Vagina (tissue), 2 donors: ENCODE measurements around the gene RUSC1. TPM values are rescaled to one million over a fixed set of nuclear protein-coding genes. Genes with fewer than 3 reads are reported as not detected.
A peak's percentile ranks its signal among the peaks of the same experiment; 100 is the strongest.

Experiments used
- DNase-seq, 2 donors: peaks; one replicate each; pipeline ENCODE4 v3.0.0-alpha.2; 2017; ENCODE audit errors: extremely low spot score in 2 of 2
- H3K27ac ChIP-seq: fragments of 200-600 bp; sonication (generic); one replicate; pipeline ENCODE4 v1.5.1; 2019
- H3K27me3 ChIP-seq: fragments of 200-600 bp; sonication (generic); one replicate; pipeline ENCODE4 v1.5.1; 2019
- H3K36me3 ChIP-seq, 2 donors: fragments of 200-600 bp; sonication (generic); one replicate each; pipeline ENCODE4 v1.5.1; 2017 to 2019
- H3K4me1 ChIP-seq: fragments of 200-600 bp; sonication (generic); one replicate; pipeline ENCODE4 v1.5.1; 2019
- H3K4me3 ChIP-seq, 2 donors: fragments of 200-600 bp; sonication (generic); 1 replicate in 1 of 2; 2 replicates in 1 of 2; pipeline ENCODE4 v1.5.1; 2016 to 2019
- H3K9me3 ChIP-seq: fragments of 200-600 bp; sonication (generic); one replicate; pipeline ENCODE4 v1.5.1; 2019
- POLR2A ChIP-seq, 2 donors: fragments of 450-650 bp; IDR thresholded peaks; one replicate each; pipeline ENCODE4 v1.6.1; 2017; ENCODE audit warnings: antibody characterized with exemption in 2 of 2, mild to moderate bottlenecking in 2 of 2, moderate library complexity in 2 of 2
- POLR2AphosphoS5 ChIP-seq, 2 donors: sonication (generic); formaldehyde crosslinking; IDR thresholded peaks; one replicate each; pipeline ENCODE4 v1.9.0; 2017; ENCODE audit warnings: antibody characterized with exemption in 2 of 2, mild to moderate bottlenecking in 2 of 2, low read depth in 1 of 2; ENCODE audit not compliant: insufficient read depth in 1 of 2
- intact Hi-C: fragments of 100-400 bp; cut with DNase I; formaldehyde crosslinking; loops from one replicate; pipeline ENCODE4 v1.15.1; 2023
- total RNA-seq: library from RNA; depleted of rRNA; stranded (reverse); fragments of >200 nt; gene quantifications from one replicate; pipeline ENCODE4 v1.2.3, GENCODE V29; 2016
- TF ChIP-seq, protein P1 (sequence below), 3 experiments: fragments of 450-650 bp in 2 of 3; fragments of 200-600 bp in 1 of 3; sonication (generic) in 1 of 3; IDR thresholded peaks; one replicate each; pipeline ENCODE4 v1.5.1; 2017 to 2019; ENCODE audit warnings: antibody characterized with exemption in 3 of 3, mild to moderate bottlenecking in 2 of 3, moderate library complexity in 2 of 3

The RUSC1 gene
- total RNA-seq, 1 donor from 2014 or later, result 24.3 TPM

DNA sequence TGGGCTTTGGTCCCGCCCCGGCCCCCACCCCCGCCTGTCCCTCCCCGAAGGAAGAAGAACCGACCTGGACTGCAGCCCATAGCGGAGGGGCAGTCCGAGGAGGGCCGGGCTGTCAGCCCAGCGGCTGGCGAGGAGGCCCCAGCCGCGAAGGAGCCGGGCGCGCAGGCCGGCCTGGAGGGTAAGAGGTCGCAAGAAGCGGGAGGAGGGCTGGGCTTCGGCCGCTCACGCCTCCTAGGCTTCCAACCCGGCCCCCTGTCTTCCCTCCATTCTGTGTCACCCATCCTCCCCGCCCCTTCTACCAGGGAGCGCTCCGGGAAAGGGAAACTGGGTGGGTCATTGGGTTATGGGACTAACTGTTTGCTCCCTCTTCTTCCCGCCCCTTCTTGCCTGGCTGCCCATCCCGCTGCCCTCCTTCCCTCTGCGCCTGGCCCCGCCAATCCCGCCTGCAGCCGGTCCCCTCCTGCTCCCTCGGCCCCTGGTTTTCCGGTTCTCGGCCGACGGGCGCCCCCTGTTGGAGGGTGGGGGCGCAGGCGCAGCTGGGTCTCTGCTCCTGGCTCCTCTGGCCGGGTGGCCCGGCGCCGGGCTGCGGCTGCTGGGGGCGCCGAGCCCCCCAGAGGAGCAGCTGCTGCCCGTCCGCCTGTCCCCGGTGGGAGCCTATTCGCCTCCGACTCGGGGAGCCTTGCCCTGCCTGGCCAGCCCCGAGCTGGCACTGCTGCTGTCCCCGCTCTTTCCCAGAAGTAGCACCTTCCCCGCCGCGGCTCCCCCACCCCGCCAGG, 2.4 kb downstream of the RUSC1 start:
- H3K4me1 ChIP-seq, result peaks cover 56% of the 10 kb centered on the region
- H3K9me3 ChIP-seq, result no peaks in the 10 kb centered on the region
- TF ChIP-seq POLR2A (IDR thresholded peaks at IDR 0.05) (peak in 1 of 2 donors; percentile 11), POLR2AphosphoS5 (IDR thresholded peaks at IDR 0.05; ENCODE audit: insufficient read depth in 1 of 2, low read depth in 1 of 2) (peak; percentile 68 to 71)
- TF ChIP-seq, protein P1, sequence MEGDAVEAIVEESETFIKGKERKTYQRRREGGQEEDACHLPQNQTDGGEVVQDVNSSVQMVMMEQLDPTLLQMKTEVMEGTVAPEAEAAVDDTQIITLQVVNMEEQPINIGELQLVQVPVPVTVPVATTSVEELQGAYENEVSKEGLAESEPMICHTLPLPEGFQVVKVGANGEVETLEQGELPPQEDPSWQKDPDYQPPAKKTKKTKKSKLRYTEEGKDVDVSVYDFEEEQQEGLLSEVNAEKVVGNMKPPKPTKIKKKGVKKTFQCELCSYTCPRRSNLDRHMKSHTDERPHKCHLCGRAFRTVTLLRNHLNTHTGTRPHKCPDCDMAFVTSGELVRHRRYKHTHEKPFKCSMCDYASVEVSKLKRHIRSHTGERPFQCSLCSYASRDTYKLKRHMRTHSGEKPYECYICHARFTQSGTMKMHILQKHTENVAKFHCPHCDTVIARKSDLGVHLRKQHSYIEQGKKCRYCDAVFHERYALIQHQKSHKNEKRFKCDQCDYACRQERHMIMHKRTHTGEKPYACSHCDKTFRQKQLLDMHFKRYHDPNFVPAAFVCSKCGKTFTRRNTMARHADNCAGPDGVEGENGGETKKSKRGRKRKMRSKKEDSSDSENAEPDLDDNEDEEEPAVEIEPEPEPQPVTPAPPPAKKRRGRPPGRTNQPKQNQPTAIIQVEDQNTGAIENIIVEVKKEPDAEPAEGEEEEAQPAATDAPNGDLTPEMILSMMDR (IDR thresholded peaks at IDR 0.05), result peak; percentile 90 to 97 (median 91)
- H3K36me3 ChIP-seq, result peaks cover 0 to 12% of the 10 kb centered on the region in 2 donors
- no peaks in the 10 kb centered on the region for H3K27me3 ChIP-seq
- intact Hi-C loops, result loop anchor here (5.0 kb wide), 3 partner anchors 46 to 239 kb away; partner anchors contain the start of genes ASH1L and HCN3
- peak in 1 of 2 donors; percentile 94 for DNase-seq
- H3K4me3 ChIP-seq, result peak overlapping the region; percentile 71 to 94
- peak overlapping the region; percentile 99 for H3K27ac ChIP-seq

DNA sequence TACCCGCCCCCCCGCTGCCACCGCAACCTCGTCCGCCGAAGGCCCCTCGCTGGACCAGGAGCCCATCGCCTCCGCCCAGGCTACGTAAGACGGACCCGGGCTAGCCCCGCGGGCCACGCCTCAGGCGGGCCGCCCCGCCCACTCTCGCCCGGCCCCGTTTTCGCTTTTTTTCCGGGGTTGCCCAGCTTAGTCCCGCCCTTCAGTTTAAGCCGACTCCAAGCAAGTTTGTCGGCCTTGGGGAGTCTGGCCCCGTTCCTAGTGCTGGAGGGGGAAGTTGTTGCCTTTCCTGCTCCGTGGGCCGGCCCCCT, 3.0 kb downstream of the RUSC1 start:
- H3K27me3 ChIP-seq, result no peaks in the 10 kb centered on the region
- TF ChIP-seq, protein P1 (IDR thresholded peaks at IDR 0.05), result no peak
- no peak for TF ChIP-seq POLR2AphosphoS5 (IDR thresholded peaks at IDR 0.05; ENCODE audit: insufficient read depth in 1 of 2, low read depth in 1 of 2)
- peak in 1 of 2 donors; percentile 4 for TF ChIP-seq POLR2A (IDR thresholded peaks at IDR 0.05)
- H3K4me1 ChIP-seq, result peaks cover 56% of the 10 kb centered on the region
- H3K27ac ChIP-seq, result peak overlapping the region; percentile 99
- no peak for DNase-seq
- H3K9me3 ChIP-seq, result no peaks in the 10 kb centered on the region
- intact Hi-C loops, result loop anchor here (5.0 kb wide), 3 partner anchors 46 to 239 kb away; partner anchors contain the start of genes ASH1L and HCN3
- peak overlapping the region; percentile 71 to 94 for H3K4me3 ChIP-seq
- H3K36me3 ChIP-seq, result peaks cover 0 to 12% of the 10 kb centered on the region in 2 donors

DNA sequence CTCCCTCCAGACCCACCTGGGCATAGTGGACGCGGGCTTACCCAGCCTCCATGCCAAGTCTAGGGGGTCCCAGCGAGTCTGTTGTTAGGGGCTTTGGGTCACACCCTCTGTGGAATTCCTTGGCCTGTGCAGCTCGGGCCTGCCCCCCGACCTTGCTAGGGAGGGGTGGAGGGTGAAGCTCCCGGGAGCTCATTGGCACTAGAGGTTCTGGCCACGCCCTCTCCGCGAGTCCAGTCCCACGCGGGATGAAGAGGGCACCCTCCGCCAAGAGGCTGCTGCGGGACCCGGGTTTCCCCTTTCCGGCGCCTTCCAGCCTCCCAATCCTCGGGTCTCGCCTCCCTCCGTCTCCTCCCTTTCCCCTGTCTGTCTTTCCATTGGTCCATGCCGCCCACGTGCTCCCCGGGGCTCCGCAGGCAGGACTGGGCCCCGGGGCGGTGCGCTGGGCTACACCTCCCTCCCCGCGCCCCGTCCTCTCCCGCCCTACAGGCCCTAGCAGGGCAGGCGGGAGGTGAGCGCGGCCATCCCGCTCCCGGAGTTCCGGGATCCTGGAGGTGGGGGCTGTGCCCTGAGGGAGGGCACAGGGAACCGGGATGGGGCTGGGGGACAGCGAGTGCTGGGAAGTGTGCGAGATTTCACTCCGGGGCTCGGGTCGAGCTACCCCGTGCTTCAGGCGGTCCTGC, 3.5 kb downstream of the RUSC1 start:
- Histone ChIP-seq H3K27me3 (no peaks in the 10 kb centered on the region), H3K4me1 (peaks cover 56% of the 10 kb centered on the region), H3K9me3 (no peaks in the 10 kb centered on the region), H3K36me3 (peaks cover 0 to 14% of the 10 kb centered on the region in 2 donors), H3K27ac (peak overlapping the region; percentile 99), H3K4me3 (peak overlapping the region; percentile 71 to 94)
- peak in 1 of 2 donors; percentile 99 for DNase-seq
- TF ChIP-seq, protein P1 (IDR thresholded peaks at IDR 0.05), result no peak
- peak in 1 of 2 donors; percentile 62 for TF ChIP-seq POLR2A (IDR thresholded peaks at IDR 0.05)
- peak; percentile 88 to 94 for TF ChIP-seq POLR2AphosphoS5 (IDR thresholded peaks at IDR 0.05; ENCODE audit: insufficient read depth in 1 of 2, low read depth in 1 of 2)
- intact Hi-C loops, result loop anchor here (5.0 kb wide), 3 partner anchors 47 to 238 kb away; partner anchors contain the start of genes ASH1L and HCN3

DNA sequence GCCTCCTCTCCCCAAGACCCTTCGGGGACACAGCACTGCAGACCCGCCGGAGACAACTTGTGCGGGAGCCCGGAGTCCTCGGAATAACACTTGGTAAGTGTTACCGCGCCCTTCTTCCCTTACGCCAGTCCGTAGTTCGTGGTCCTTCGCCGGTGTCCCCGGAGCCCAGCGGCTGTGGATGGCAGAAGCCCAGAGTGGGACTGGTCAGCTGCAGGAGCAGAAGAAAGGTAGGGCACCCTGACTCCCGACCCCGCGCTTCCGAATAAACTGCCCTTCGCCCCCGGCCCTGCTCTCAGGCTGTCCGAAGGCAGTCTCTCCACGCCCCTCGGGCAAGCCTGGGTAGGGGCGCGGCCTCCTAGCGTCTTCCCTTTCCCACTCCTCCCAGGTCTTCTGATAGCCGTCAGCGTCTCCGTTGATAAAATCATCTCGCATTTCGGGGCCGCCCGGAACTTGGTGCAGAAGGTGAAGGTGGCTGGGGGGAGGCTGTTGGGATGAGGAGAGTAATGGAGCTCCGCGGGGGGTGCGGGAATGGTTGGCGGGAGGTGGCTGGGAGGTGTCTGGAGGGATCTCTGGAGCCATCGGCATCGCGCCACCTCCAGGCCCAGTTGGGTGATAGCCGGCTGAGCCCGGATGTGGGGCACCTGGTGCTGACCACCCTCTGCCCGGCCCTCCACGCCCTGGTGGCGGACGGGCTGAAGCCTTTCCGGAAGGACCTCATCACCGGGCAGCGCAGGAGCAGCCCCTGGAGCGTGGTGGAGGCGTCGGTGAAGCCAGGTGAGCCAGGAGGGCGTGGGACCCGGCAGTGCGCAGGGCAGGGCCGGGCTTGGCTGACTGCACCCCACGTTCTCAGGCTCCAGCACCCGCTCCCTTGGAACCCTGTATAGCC, 4.3 kb downstream of the RUSC1 start:
- Histone ChIP-seq H3K36me3 (peaks cover 0 to 22% of the 10 kb centered on the region in 2 donors), H3K27me3 (no peaks in the 10 kb centered on the region), H3K4me3 (peak overlapping the region; percentile 71 to 94), H3K27ac (peak overlapping the region; percentile 99), H3K9me3 (no peaks in the 10 kb centered on the region), H3K4me1 (peaks cover 51% of the 10 kb centered on the region)
- intact Hi-C loops, result loop anchor here (5.0 kb wide), 3 partner anchors 48 to 237 kb away; partner anchors contain the start of genes ASH1L and HCN3
- DNase-seq, result peak in 1 of 2 donors; percentile 91
- TF ChIP-seq, protein P1 (IDR thresholded peaks at IDR 0.05), result peak in 1 of 3 experiments; percentile 19
- no peak for TF ChIP-seq POLR2A (IDR thresholded peaks at IDR 0.05)
